GM12801 (cell line): ENCODE data around the gene RAET1L.

Experiments
- TF ChIP-seq, protein P1 (sequence below): IDR thresholded peaks from one replicate; pipeline ENCODE4 v1.5.1; 2011; ENCODE audit warnings: control low read depth; ENCODE audit not compliant: insufficient read length; ENCODE audit errors: extremely low read depth

RAET1L gene

GRCh38 chr6:150002710-150003109 is 22.6 kb downstream of the RAET1L start:
- TF ChIP-seq, protein P1, sequence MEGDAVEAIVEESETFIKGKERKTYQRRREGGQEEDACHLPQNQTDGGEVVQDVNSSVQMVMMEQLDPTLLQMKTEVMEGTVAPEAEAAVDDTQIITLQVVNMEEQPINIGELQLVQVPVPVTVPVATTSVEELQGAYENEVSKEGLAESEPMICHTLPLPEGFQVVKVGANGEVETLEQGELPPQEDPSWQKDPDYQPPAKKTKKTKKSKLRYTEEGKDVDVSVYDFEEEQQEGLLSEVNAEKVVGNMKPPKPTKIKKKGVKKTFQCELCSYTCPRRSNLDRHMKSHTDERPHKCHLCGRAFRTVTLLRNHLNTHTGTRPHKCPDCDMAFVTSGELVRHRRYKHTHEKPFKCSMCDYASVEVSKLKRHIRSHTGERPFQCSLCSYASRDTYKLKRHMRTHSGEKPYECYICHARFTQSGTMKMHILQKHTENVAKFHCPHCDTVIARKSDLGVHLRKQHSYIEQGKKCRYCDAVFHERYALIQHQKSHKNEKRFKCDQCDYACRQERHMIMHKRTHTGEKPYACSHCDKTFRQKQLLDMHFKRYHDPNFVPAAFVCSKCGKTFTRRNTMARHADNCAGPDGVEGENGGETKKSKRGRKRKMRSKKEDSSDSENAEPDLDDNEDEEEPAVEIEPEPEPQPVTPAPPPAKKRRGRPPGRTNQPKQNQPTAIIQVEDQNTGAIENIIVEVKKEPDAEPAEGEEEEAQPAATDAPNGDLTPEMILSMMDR = no peak

GRCh38 chr6:150001295-150002008 is 23.9 kb downstream of the RAET1L start:
- TF ChIP-seq, protein P1 = no peak

DNA sequence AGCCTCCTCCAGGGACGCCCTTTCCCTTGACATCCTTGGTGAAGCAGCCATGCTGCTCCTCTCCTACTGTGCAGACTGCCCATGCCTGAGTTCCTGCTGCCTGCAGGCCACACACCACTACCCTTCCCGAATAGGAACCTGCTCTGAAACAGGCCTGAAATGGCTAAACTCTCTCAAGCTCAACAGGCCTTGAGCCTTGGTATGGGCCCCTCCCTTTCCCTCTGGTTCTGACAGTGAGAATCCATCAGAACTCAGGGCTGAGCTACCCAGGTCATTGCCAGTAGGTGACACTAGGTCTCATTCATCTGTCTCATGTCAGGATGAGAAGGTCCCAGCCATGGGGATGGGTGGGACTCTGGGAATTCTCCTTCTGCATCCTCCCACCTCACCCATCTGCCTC is 25.7 kb downstream of the RAET1L start:
- TF ChIP-seq, protein P1 = no peak

DNA sequence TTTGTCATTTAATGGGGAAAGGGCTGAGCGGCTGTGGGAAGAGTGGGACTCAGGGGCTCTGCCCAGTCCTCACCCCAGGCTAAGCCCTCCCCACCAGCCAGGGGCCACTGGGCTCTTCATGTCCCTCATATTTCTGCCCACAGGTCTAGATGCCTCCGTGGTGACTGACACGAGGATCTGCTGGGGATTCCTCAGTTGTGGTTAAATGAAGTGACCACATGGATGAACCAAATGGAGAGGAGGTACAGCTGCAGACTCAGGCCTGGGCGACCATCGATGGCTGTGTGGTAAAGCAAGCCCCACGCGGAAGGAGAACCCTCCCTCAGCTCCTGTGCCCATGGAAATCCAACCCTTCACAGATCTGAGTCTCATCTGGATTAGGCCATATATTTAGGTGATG is 29.4 kb downstream of the RAET1L start:
- TF ChIP-seq, protein P1 = no peak

- TF ChIP-seq, protein P1 = no peak
These were observed 30.0 kb downstream of the RAET1L start for GRCh38 chr6:149995235-149995750.

DNA sequence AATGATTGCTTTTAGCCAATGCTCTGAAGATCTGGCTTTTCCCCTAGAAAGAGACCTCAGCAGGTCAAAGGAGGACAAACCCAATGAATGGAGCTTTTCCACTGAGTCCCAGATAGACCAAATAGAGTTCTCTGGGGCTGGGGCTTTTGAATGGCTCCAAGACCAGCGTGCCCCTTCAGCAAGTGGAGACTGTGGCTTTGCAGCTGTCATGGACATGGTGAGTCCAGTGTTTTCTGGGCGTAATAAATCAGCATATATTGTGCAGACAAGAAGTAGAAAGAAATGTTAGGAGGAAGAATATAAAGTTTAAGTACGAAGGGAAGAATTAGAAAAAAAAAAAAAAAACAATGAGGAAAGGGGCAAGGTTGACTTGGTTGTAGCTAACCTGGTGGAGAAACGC is 33.5 kb downstream of the RAET1L start:
- TF ChIP-seq, protein P1 = no peak

DNA sequence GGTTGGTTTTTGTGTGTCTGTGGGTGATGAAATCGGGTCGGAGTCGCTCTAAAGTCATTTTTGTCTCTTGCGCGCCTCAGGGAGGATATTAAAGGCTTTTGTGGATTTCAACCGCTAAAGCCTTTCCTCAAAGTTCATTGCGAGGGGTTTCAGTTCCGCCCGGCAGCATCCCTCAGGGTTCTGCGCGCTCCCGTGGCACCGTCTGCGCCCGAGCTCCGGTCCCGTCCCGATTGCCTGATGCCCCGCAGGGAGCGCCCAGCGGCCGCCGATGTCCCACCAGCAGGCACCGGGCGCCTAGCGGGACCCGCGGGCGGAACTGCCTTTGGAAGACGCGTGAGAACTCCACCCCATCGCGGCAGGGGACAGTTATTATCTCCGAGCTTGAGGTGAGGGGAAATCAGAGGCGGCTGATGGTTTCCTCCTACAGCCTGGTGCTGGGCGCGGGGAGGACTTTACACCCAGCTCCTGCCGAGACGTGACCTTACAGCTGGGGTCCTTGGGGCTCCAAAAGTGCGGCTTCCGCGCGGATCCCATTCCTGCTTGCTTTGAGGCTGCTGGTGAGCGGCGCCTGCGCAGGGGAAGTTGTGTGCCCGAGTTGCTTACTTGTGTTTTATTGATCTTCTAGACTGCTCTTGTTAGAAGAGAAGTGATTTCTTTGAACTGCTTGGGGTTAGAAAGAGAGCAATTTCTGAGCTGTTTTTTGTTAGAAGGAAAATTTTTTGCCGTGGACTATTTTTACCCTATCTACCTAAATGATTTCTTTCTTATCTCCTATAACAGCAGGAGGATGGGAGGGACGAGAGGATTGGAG is 34.5 kb downstream of the RAET1L start:
- TF ChIP-seq, protein P1 = no peak
